Measurements from ENCODE around the gene SOCS6. TPM values are rescaled to one million over a fixed set of nuclear protein-coding genes. Genes with fewer than 3 reads are reported as not detected.

SOCS6 gene
- total and polyA plus RNA-seq, 2 donors (not counting 3 experiments of a cell fraction or from before 2014, with no cell fraction given), result 8.6 to 15.0 TPM

DNA sequence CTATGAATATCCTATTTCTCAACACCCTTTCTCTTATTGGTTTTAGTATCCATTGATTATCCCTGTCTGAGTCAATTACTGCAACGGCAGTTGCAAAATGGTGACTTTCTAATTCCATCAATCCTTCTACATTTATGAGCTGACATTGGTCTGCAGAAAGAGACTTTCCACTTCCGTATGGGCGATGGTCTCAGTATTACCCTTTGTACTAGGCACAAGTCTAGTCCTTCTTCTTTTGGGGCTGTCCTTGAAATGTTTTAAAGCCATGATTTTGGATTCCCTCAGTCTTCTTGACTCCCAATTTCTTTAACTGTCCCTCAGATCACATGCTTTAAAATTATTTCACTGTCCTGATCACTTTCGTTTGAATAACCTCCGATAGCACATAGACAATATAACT lies 32.7 kb upstream of the SOCS6 start:
- Histone ChIP-seq H3K9ac (replicated peaks; ENCODE audit: extremely low read depth, insufficient read depth, low read length) (no peak overlapping the region), H3K36me3 (ENCODE audit: control insufficient read depth in 2 of 2, extremely low read depth in 1 of 2, insufficient read depth in 2 of 2, low read length in 2 of 2) (no peaks in the 10 kb centered on the region), H4K20me1 (replicated peaks; ENCODE audit: control insufficient read depth, extremely low read depth, insufficient read depth, low read length) (no peaks in the 10 kb centered on the region), H3K9me3 (replicated peaks; ENCODE audit: control insufficient read depth, insufficient read depth, low read length) (no peaks in the 10 kb centered on the region), H2AFZ (ENCODE audit: low read depth, low read length) (no peak overlapping the region), H3K27me3 (ENCODE audit: control insufficient read depth in 2 of 2, insufficient read depth in 2 of 2, low read length in 2 of 2) (peaks cover 0 to 2% of the 10 kb centered on the region in 2 experiments), H3K9me1 (replicated peaks; ENCODE audit: control insufficient read depth, extremely low read depth, insufficient read depth, low read length) (no peaks in the 10 kb centered on the region), H3K4me2 (ENCODE audit: insufficient read depth, low read length) (no peak overlapping the region), H3K27ac (ENCODE audit: insufficient read depth, low read depth, low read length) (no peak overlapping the region), H3K79me2 (ENCODE audit: control insufficient read depth, insufficient read depth, low read length) (no peaks in the 10 kb centered on the region), H3K4me1 (ENCODE audit: control insufficient read depth, extremely low read depth, insufficient read depth, low read length) (no peaks in the 10 kb centered on the region), H3K4me3 (replicated peaks in 1 of 3; ENCODE audit: insufficient read depth in 1 of 3, low read depth in 1 of 3, low read length in 3 of 3) (no peak overlapping the region)
- dilution Hi-C loops (cut with MboI; ENCODE audit: extremely low pct_ligation_motif_present, low sequenced_read_pairs), result no loop called here
- intact Hi-C loops (cut with micrococcal nuclease), result no loop called here
- BruUV-seq (replicated peaks), result no TSS peak
- ChIA-PET CTCF (interaction anchor here (1.1 kb wide), 1 partner anchor 10 kb away, joined by 4 read pairs; no protein-coding TSS in a partner anchor), POLR2A (no interaction called here)
- no peak for DNase-seq (ENCODE audit: low read depth, low spot score)
- TF ChIP-seq POLR2AphosphoS5 (IDR thresholded peaks at IDR 0.05; ENCODE audit: insufficient read depth, low read depth, low read length) (no peak), POLR2A (IDR thresholded peaks at IDR 0.05; ENCODE audit: low read depth, low read length) (no peak), GATA2 (IDR thresholded peaks at IDR 0.05; ENCODE audit: insufficient read depth, insufficient read length, low read depth, low read length) (no peak), MYC (IDR thresholded peaks at IDR 0.05; ENCODE audit: low read depth, low read length) (no peak), FOS (IDR thresholded peaks at IDR 0.05; ENCODE audit: borderline replicate concordance, insufficient read depth, low read length) (no peak), EZH2 (IDR thresholded peaks at IDR 0.05; ENCODE audit: borderline replicate concordance, low read depth, low read length, severe bottlenecking) (no peak), JUN (IDR thresholded peaks at IDR 0.05; ENCODE audit: borderline replicate concordance, insufficient read depth, insufficient read length, low read depth) (no peak)
- TF ChIP-seq, protein P1, sequence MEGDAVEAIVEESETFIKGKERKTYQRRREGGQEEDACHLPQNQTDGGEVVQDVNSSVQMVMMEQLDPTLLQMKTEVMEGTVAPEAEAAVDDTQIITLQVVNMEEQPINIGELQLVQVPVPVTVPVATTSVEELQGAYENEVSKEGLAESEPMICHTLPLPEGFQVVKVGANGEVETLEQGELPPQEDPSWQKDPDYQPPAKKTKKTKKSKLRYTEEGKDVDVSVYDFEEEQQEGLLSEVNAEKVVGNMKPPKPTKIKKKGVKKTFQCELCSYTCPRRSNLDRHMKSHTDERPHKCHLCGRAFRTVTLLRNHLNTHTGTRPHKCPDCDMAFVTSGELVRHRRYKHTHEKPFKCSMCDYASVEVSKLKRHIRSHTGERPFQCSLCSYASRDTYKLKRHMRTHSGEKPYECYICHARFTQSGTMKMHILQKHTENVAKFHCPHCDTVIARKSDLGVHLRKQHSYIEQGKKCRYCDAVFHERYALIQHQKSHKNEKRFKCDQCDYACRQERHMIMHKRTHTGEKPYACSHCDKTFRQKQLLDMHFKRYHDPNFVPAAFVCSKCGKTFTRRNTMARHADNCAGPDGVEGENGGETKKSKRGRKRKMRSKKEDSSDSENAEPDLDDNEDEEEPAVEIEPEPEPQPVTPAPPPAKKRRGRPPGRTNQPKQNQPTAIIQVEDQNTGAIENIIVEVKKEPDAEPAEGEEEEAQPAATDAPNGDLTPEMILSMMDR (IDR thresholded peaks at IDR 0.05; ENCODE audit: extremely low read depth in 1 of 2, insufficient read depth in 1 of 2, low read depth in 1 of 2, low read length in 2 of 2), result no peak
- TF ChIP-seq, protein P2, sequence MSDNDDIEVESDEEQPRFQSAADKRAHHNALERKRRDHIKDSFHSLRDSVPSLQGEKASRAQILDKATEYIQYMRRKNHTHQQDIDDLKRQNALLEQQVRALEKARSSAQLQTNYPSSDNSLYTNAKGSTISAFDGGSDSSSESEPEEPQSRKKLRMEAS (IDR thresholded peaks at IDR 0.05; ENCODE audit: insufficient read depth, insufficient read length), result no peak
- no peak for FAIRE-seq

Data from endothelial cell of umbilical vein (primary cell).